GM23338 (cell line): Measurements from ENCODE around the gene WDR20. TPM values are rescaled to one million over a fixed set of nuclear protein-coding genes. Genes with fewer than 3 reads are reported as not detected.

ENCODE experiments used
- ATAC-seq: fragments of 200-7000 bp; cut with Tn5 transposase; 3 replicates; pipeline ENCODE4 v1.9.1; 2020
- DNase-seq: peaks from one replicate; pipeline ENCODE4 v3.0.0-alpha.2; 2015; ENCODE audit warnings: low spot score
- H2AFZ ChIP-seq: fragments of 200-600 bp; sonication (generic); 2 replicates; pipeline ENCODE4 v1.8.0; 2016; ENCODE audit warnings: antibody characterized with exemption, mild to moderate bottlenecking, moderate library complexity
- H3F3A ChIP-seq: fragments of 200-600 bp; sonication (generic); replicated peaks from 2 replicates; pipeline ENCODE4 v1.8.0; 2017; ENCODE audit warnings: antibody characterized with exemption, mixed run types, low read depth
- H3K27ac ChIP-seq: fragments of 200-600 bp; sonication (generic); 2 replicates; pipeline ENCODE4 v1.6.1; 2016; ENCODE audit warnings: low read depth
- H3K27me3 ChIP-seq: fragments of 200-600 bp; sonication (generic); 2 replicates; pipeline ENCODE4 v1.8.0; 2016; ENCODE audit warnings: mild to moderate bottlenecking, mixed run types, moderate library complexity; ENCODE audit not compliant: insufficient read depth
- H3K36me3 ChIP-seq: fragments of 200-600 bp; sonication (generic); 2 replicates; pipeline ENCODE4 v1.8.0; 2016; ENCODE audit warnings: mild to moderate bottlenecking; ENCODE audit not compliant: insufficient read depth
- H3K4me1 ChIP-seq: fragments of 200-600 bp; sonication (generic); 2 replicates; pipeline ENCODE4 v1.8.0; 2016; ENCODE audit warnings: mild to moderate bottlenecking, moderate library complexity; ENCODE audit not compliant: insufficient read depth
- H3K4me2 ChIP-seq: fragments of 200-600 bp; sonication (generic); 2 replicates; pipeline ENCODE4 v1.7.1; 2017; ENCODE audit warnings: mixed run types
- H3K4me3 ChIP-seq: fragments of 200-600 bp; sonication (generic); 2 replicates; pipeline ENCODE4 v1.6.1; 2016; ENCODE audit warnings: mixed run types
- H3K79me2 ChIP-seq: fragments of 200-600 bp; sonication (generic); replicated peaks from 2 replicates; pipeline ENCODE4 v1.8.0; 2017; ENCODE audit warnings: mild to moderate bottlenecking; ENCODE audit not compliant: insufficient read depth
- H3K9me2 ChIP-seq: fragments of 200-600 bp; sonication (generic); 2 replicates; pipeline ENCODE4 v1.8.0; 2017; ENCODE audit not compliant: insufficient read depth
- H4K20me1 ChIP-seq: fragments of 200-600 bp; sonication (generic); replicated peaks from 2 replicates; pipeline ENCODE4 v1.8.0; 2017; ENCODE audit warnings: mild to moderate bottlenecking; ENCODE audit not compliant: insufficient read depth
- H3K27ac Mint-ChIP-seq: 2 replicates; pipeline ENCODE4 v1.8.0; 2020; ENCODE audit warnings: inconsistent platforms, mild to moderate bottlenecking, moderate library complexity, mixed read lengths
- H3K27me3 Mint-ChIP-seq: 3 replicates; pipeline ENCODE4 v1.8.0; 2022; ENCODE audit warnings: low read depth, mild to moderate bottlenecking, moderate library complexity, mixed read lengths, inconsistent platforms; ENCODE audit not compliant: insufficient read depth, poor library complexity
- H3K36me3 Mint-ChIP-seq: 3 replicates; pipeline ENCODE4 v1.8.0; 2021; ENCODE audit warnings: low read depth, mild to moderate bottlenecking, inconsistent platforms, moderate library complexity, mixed read lengths
- H3K4me1 Mint-ChIP-seq: 3 replicates; pipeline ENCODE4 v1.8.0; 2020; ENCODE audit warnings: mild to moderate bottlenecking, inconsistent platforms, mixed read lengths
- H3K4me3 Mint-ChIP-seq: 3 replicates; pipeline ENCODE4 v1.8.0; 2021; ENCODE audit warnings: moderate library complexity, mild to moderate bottlenecking, inconsistent platforms, mixed read lengths
- H3K9me3 Mint-ChIP-seq: 3 replicates; pipeline ENCODE4 v1.8.0; 2020; ENCODE audit warnings: moderate library complexity, mild to moderate bottlenecking, inconsistent platforms, mixed read lengths
- CREB1 ChIP-seq: fragments of 250-450 bp; sonication (Bioruptor Pico); IDR thresholded peaks from 2 replicates; pipeline ENCODE4 v1.5.0; 2020; ENCODE audit warnings: low read depth, mild to moderate bottlenecking, moderate library complexity
- EZH2phosphoT487 ChIP-seq: fragments of 200-600 bp; sonication (generic); IDR thresholded peaks from one replicate; pipeline ENCODE4 v1.8.1; 2018; ENCODE audit warnings: antibody characterized with exemption; ENCODE audit not compliant: unreplicated experiment
- JUNB ChIP-seq: IDR thresholded peaks from one replicate; pipeline ENCODE4 v1.6.1; 2016; ENCODE audit warnings: antibody characterized with exemption; ENCODE audit not compliant: unreplicated experiment
- ZNF114 ChIP-seq: fragments of 250-450 bp; sonication (Bioruptor Pico); IDR thresholded peaks from 2 replicates; pipeline ENCODE4 v1.5.0; 2020; ENCODE audit warnings: mild to moderate bottlenecking, moderate library complexity
- ZNF331 ChIP-seq: fragments of 250-450 bp; sonication (Bioruptor Pico); IDR thresholded peaks from 2 replicates; pipeline ENCODE4 v1.5.0; 2020; ENCODE audit warnings: low read depth, mild to moderate bottlenecking, moderate library complexity
- polyA plus RNA-seq: library from polyadenylated mRNA; unstranded; fragments of >200 nt; fragmentation: Nextera tagmentation; extraction: Ambion mirVana; gene quantifications from 2 replicates; pipeline ENCODE4 v1.2.1, GENCODE V29; 2016
- total RNA-seq: library from RNA; depleted of rRNA; stranded (reverse); fragments of >200 nt; shearing (Covaris generic); gene quantifications from 2 replicates; pipeline ENCODE4 v1.2.3, GENCODE V29; 2014
- TF ChIP-seq, protein P1 (sequence below): IDR thresholded peaks from 2 replicates; pipeline ENCODE4 v1.6.1; 2016; ENCODE audit warnings: antibody characterized with exemption
- TF ChIP-seq, protein P2 (sequence below): IDR thresholded peaks from one replicate; pipeline ENCODE4 v1.6.1; 2018; ENCODE audit warnings: antibody characterized with exemption; ENCODE audit not compliant: unreplicated experiment
- TF ChIP-seq, protein P3 (sequence below): fragments of 250-450 bp; sonication (Bioruptor Pico); IDR thresholded peaks from 2 replicates; pipeline ENCODE4 v1.5.0; 2020; ENCODE audit warnings: mild to moderate bottlenecking, moderate library complexity

Gene WDR20
- total and polyA plus RNA-seq, 2 experiments from 2014 or later = 17.9 to 21.0 TPM

DNA sequence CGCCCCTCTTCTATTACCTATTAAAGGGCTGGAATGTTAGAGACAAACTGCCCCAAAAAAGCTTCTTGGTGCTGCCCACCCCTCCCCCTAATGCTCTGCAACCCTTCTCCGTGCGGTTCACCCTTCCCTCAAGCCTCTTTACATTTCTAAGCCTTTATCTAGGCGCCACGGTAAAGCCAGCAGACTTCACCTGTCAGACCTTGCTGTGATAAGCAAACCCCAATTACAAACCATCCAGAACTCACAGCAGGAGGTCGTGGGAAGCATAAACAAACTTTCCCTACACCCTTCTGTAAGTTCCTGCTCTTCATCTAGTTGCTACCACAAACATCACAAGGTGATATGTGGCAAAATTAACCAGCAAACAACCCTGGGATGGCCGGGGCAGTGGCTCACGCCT, 108.4 kb downstream of the WDR20 start:
- TF ChIP-seq, protein P1, sequence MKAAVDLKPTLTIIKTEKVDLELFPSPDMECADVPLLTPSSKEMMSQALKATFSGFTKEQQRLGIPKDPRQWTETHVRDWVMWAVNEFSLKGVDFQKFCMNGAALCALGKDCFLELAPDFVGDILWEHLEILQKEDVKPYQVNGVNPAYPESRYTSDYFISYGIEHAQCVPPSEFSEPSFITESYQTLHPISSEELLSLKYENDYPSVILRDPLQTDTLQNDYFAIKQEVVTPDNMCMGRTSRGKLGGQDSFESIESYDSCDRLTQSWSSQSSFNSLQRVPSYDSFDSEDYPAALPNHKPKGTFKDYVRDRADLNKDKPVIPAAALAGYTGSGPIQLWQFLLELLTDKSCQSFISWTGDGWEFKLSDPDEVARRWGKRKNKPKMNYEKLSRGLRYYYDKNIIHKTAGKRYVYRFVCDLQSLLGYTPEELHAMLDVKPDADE = no peak
- TF ChIP-seq, protein P2, sequence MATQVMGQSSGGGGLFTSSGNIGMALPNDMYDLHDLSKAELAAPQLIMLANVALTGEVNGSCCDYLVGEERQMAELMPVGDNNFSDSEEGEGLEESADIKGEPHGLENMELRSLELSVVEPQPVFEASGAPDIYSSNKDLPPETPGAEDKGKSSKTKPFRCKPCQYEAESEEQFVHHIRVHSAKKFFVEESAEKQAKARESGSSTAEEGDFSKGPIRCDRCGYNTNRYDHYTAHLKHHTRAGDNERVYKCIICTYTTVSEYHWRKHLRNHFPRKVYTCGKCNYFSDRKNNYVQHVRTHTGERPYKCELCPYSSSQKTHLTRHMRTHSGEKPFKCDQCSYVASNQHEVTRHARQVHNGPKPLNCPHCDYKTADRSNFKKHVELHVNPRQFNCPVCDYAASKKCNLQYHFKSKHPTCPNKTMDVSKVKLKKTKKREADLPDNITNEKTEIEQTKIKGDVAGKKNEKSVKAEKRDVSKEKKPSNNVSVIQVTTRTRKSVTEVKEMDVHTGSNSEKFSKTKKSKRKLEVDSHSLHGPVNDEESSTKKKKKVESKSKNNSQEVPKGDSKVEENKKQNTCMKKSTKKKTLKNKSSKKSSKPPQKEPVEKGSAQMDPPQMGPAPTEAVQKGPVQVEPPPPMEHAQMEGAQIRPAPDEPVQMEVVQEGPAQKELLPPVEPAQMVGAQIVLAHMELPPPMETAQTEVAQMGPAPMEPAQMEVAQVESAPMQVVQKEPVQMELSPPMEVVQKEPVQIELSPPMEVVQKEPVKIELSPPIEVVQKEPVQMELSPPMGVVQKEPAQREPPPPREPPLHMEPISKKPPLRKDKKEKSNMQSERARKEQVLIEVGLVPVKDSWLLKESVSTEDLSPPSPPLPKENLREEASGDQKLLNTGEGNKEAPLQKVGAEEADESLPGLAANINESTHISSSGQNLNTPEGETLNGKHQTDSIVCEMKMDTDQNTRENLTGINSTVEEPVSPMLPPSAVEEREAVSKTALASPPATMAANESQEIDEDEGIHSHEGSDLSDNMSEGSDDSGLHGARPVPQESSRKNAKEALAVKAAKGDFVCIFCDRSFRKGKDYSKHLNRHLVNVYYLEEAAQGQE = no peak
- TF ChIP-seq EZH2phosphoT487 (no peak), CREB1 (CRISPR knock-in tag) (no peak)
- H3F3A ChIP-seq = 0 out of 2 replicates have a peak, but pooled peaks cover 2% of the 10 kb centered on the region
- peaks cover 17% of the 10 kb centered on the region for H3K27me3 Mint-ChIP-seq
- no peaks in the 10 kb centered on the region for H3K79me2 ChIP-seq
- DNase-seq (peak; percentile 62), ATAC-seq (peak; percentile 93)
- H3K4me3 ChIP-seq = no peak overlapping the region
- no peak overlapping the region for H3K4me3 Mint-ChIP-seq
- H3K9me2 ChIP-seq = no peaks in the 10 kb centered on the region
- H3K4me1 ChIP-seq = peaks cover 15% of the 10 kb centered on the region
- no peaks in the 10 kb centered on the region for H3K9me3 Mint-ChIP-seq
- peak overlapping the region; percentile 66 for H3K4me2 ChIP-seq
- H3K27me3 ChIP-seq = peaks cover 24% of the 10 kb centered on the region
- H3K27ac ChIP-seq = no peak overlapping the region
- H4K20me1 ChIP-seq = no peaks in the 10 kb centered on the region
- no peak overlapping the region for H2AFZ ChIP-seq
- H3K36me3 ChIP-seq = no peaks in the 10 kb centered on the region
- peaks cover 5% of the 10 kb centered on the region; the same call in 2 of the 3 replicates for H3K4me1 Mint-ChIP-seq
- H3K27ac Mint-ChIP-seq = no peak overlapping the region
- H3K36me3 Mint-ChIP-seq = no peaks in the 10 kb centered on the region

DNA sequence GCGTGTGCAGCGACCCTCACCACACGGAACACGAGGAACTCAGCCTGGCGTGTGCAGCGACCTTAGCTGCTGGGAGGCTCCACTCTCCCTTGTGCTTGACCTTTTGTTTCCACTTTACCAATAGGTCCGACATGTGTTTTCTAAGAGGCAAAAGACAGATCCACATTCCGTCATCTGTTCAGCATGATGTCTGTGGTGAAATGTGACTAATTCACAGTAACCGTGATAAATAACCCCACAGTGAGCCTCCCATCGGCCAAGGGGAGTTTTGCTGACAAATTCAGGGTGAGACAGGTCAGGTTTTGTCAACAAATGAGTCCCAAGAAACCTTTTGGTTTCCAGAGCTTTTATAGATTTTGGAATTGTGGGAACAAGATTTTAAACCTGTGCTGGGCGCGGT, 109.3 kb downstream of the WDR20 start:
- no peak; the same call in 2 of the 3 replicates for ATAC-seq
- no peaks in the 10 kb centered on the region for H3K79me2 ChIP-seq
- Mint-ChIP-seq H3K27me3 (peaks cover 17% of the 10 kb centered on the region), H3K27ac (no peak overlapping the region), H3K4me1 (peaks cover 5% of the 10 kb centered on the region; the same call in 2 of the 3 replicates), H3K36me3 (no peaks in the 10 kb centered on the region), H3K9me3 (no peaks in the 10 kb centered on the region), H3K4me3 (no peak overlapping the region; the same call in 2 of the 3 replicates)
- no peaks in the 10 kb centered on the region for H3K36me3 ChIP-seq
- no peak overlapping the region for H3K4me3 ChIP-seq
- H3K9me2 ChIP-seq = no peaks in the 10 kb centered on the region
- peaks cover 15% of the 10 kb centered on the region for H3K4me1 ChIP-seq
- no peak overlapping the region for H2AFZ ChIP-seq
- no peaks in the 10 kb centered on the region for H4K20me1 ChIP-seq
- peaks cover 24% of the 10 kb centered on the region for H3K27me3 ChIP-seq
- TF ChIP-seq, protein P3, sequence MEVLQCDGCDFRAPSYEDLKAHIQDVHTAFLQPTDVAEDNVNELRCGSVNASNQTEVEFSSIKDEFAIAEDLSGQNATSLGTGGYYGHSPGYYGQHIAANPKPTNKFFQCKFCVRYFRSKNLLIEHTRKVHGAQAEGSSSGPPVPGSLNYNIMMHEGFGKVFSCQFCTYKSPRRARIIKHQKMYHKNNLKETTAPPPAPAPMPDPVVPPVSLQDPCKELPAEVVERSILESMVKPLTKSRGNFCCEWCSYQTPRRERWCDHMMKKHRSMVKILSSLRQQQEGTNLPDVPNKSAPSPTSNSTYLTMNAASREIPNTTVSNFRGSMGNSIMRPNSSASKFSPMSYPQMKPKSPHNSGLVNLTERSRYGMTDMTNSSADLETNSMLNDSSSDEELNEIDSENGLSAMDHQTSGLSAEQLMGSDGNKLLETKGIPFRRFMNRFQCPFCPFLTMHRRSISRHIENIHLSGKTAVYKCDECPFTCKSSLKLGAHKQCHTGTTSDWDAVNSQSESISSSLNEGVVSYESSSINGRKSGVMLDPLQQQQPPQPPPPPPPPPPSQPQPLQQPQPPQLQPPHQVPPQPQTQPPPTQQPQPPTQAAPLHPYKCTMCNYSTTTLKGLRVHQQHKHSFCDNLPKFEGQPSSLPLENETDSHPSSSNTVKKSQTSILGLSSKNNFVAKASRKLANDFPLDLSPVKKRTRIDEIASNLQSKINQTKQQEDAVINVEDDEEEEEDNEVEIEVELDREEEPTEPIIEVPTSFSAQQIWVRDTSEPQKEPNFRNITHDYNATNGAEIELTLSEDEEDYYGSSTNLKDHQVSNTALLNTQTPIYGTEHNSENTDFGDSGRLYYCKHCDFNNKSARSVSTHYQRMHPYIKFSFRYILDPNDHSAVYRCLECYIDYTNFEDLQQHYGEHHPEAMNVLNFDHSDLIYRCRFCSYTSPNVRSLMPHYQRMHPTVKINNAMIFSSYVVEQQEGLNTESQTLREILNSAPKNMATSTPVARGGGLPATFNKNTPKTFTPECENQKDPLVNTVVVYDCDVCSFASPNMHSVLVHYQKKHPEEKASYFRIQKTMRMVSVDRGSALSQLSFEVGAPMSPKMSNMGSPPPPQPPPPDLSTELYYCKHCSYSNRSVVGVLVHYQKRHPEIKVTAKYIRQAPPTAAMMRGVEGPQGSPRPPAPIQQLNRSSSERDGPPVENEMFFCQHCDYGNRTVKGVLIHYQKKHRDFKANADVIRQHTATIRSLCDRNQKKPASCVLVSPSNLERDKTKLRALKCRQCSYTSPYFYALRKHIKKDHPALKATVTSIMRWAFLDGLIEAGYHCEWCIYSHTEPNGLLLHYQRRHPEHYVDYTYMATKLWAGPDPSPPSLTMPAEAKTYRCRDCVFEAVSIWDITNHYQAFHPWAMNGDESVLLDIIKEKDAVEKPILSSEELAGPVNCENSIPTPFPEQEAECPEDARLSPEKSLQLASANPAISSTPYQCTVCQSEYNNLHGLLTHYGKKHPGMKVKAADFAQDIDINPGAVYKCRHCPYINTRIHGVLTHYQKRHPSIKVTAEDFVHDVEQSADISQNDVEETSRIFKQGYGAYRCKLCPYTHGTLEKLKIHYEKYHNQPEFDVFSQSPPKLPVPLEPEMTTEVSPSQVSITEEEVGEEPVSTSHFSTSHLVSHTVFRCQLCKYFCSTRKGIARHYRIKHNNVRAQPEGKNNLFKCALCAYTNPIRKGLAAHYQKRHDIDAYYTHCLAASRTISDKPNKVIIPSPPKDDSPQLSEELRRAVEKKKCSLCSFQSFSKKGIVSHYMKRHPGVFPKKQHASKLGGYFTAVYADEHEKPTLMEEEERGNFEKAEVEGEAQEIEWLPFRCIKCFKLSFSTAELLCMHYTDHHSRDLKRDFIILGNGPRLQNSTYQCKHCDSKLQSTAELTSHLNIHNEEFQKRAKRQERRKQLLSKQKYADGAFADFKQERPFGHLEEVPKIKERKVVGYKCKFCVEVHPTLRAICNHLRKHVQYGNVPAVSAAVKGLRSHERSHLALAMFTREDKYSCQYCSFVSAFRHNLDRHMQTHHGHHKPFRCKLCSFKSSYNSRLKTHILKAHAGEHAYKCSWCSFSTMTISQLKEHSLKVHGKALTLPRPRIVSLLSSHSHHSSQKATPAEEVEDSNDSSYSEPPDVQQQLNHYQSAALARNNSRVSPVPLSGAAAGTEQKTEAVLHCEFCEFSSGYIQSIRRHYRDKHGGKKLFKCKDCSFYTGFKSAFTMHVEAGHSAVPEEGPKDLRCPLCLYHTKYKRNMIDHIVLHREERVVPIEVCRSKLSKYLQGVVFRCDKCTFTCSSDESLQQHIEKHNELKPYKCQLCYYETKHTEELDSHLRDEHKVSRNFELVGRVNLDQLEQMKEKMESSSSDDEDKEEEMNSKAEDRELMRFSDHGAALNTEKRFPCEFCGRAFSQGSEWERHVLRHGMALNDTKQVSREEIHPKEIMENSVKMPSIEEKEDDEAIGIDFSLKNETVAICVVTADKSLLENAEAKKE (CRISPR knock-in tag) = no peak
- no peak for TF ChIP-seq ZNF331
- no peak for TF ChIP-seq JUNB
- no peak for TF ChIP-seq ZNF114 (CRISPR knock-in tag)
- no peak overlapping the region for H3K27ac ChIP-seq
- 0 out of 2 replicates have a peak, but pooled peaks cover 2% of the 10 kb centered on the region for H3F3A ChIP-seq
- H3K4me2 ChIP-seq = no peak overlapping the region
- no peak for DNase-seq
